ENCODE results near the gene HOXB4.

DNA sequence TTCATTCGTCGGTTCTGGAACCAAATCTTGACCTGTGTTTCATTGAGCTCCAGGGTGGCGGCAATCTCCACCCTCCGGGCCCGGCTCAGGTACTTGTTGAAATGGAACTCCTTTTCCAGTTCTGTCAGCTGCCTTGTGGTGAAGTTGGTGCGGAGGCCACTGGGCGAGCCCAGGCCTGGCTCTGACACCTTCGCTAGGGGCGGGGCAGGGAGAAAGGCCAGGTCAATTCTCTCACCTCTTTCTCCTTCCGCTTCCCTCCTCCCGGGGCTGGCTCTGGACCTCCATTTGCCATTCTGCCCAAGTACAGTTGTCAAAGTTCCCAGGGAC lies 48.5 kb downstream of the HOXB4 start:
- no peak for TF ChIP-seq POLR2AphosphoS5 (IDR thresholded peaks at IDR 0.05; ENCODE audit: low read depth, low read length)
- TF ChIP-seq, protein P1, sequence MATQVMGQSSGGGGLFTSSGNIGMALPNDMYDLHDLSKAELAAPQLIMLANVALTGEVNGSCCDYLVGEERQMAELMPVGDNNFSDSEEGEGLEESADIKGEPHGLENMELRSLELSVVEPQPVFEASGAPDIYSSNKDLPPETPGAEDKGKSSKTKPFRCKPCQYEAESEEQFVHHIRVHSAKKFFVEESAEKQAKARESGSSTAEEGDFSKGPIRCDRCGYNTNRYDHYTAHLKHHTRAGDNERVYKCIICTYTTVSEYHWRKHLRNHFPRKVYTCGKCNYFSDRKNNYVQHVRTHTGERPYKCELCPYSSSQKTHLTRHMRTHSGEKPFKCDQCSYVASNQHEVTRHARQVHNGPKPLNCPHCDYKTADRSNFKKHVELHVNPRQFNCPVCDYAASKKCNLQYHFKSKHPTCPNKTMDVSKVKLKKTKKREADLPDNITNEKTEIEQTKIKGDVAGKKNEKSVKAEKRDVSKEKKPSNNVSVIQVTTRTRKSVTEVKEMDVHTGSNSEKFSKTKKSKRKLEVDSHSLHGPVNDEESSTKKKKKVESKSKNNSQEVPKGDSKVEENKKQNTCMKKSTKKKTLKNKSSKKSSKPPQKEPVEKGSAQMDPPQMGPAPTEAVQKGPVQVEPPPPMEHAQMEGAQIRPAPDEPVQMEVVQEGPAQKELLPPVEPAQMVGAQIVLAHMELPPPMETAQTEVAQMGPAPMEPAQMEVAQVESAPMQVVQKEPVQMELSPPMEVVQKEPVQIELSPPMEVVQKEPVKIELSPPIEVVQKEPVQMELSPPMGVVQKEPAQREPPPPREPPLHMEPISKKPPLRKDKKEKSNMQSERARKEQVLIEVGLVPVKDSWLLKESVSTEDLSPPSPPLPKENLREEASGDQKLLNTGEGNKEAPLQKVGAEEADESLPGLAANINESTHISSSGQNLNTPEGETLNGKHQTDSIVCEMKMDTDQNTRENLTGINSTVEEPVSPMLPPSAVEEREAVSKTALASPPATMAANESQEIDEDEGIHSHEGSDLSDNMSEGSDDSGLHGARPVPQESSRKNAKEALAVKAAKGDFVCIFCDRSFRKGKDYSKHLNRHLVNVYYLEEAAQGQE (IDR thresholded peaks at IDR 0.05; ENCODE audit: insufficient read depth in 1 of 2, low read depth in 2 of 2, low read length in 2 of 2): no peak
- TF ChIP-seq TAF1 (IDR thresholded peaks at IDR 0.05; ENCODE audit: borderline replicate concordance, insufficient read depth, low read length): no peak
